Epithelial cell of esophagus (primary cell): ENCODE results near the gene BCL11B.

Source experiments
- DNase-seq: peaks from one replicate; pipeline ENCODE4 v3.0.0; 2010; ENCODE audit warnings: low read depth
- H3K4me3 ChIP-seq: 2 replicates; pipeline ENCODE4 v1.5.1; 2011; ENCODE audit warnings: mild to moderate bottlenecking, low read length, control low read depth
- TF ChIP-seq, protein P1 (sequence below): IDR thresholded peaks from 2 replicates; pipeline ENCODE4 v1.5.1; 2011; ENCODE audit warnings: low read depth, mild to moderate bottlenecking, low read length, control low read depth, inconsistent platforms; ENCODE audit not compliant: insufficient read depth; ENCODE audit errors: missing control alignments

Gene BCL11B

DNA sequence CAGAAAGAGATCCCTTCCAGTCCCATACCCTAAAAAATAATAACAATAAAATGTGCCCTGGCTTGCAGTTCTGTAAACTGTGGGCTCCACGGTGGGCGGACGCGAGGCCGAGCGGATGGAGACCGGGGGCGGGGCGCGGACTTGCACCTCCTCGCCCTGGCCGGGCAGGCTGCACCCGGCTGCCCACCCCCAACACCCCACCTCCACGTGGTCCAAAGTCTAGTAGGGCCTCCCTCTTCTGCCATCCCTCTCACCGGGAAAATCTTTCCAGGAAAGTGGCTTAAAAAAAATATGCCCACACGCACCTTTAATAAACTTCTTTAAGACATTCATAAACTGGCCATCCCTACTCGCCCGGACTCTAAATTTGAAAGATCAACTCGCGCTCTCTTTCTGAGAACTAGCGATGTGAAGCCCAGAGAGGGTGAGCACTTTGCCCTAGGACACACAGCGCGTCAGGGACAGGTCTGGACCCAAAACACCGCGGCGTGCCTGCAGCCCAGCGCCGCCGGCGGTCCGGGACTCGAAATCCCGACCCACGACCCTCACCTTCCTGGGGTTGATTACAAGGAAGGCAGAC, 1.9 kb upstream of the BCL11B start:
- DNase-seq: peak; percentile 45
- TF ChIP-seq, protein P1, sequence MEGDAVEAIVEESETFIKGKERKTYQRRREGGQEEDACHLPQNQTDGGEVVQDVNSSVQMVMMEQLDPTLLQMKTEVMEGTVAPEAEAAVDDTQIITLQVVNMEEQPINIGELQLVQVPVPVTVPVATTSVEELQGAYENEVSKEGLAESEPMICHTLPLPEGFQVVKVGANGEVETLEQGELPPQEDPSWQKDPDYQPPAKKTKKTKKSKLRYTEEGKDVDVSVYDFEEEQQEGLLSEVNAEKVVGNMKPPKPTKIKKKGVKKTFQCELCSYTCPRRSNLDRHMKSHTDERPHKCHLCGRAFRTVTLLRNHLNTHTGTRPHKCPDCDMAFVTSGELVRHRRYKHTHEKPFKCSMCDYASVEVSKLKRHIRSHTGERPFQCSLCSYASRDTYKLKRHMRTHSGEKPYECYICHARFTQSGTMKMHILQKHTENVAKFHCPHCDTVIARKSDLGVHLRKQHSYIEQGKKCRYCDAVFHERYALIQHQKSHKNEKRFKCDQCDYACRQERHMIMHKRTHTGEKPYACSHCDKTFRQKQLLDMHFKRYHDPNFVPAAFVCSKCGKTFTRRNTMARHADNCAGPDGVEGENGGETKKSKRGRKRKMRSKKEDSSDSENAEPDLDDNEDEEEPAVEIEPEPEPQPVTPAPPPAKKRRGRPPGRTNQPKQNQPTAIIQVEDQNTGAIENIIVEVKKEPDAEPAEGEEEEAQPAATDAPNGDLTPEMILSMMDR: no peak
- H3K4me3 ChIP-seq: peak overlapping the region; percentile 71

DNA sequence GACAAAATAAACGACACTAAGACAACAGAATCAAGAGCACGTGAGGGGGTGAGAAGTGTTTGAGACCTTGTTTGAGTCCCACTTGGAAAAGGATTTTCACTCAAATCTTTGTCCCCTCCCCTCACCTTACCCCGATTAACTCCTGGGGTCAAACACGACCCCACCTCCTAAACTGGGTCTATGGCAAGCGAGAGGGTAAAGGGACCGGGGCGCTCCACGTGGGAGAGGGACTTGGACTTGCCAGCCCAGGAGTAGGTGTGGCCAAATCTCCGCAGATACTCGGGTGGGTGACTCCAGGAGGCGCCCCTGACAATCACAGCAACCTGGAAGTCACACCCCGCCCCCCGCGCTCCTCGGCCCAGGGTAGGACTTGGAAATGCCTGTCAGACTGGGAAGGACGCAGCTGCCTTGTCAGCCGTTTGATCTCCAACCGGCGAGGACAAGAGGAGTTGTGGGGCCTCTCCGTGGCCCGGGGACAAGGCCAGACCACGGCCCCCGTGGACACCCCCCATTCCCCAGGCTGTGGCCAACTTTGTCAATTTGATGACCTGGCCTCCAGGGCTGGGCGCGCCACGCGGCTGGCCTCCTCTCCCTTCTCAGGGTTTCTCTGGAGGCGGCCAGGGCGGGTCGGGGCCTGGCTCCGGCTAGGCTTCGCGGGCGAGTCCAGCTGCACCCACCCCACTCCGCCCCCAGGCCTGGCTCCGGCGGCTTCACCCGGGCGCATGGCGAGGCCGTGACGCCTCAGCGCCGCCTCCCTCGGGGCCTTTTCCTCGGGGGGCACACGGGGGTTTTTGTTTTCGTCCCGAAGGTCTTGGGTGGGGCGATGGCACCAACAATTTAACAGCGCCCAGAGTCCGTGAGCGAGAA, 1.1 kb upstream of the BCL11B start:
- DNase-seq: peak; percentile 63
- peak overlapping the region; percentile 71 for H3K4me3 ChIP-seq
- TF ChIP-seq, protein P1: no peak

DNA sequence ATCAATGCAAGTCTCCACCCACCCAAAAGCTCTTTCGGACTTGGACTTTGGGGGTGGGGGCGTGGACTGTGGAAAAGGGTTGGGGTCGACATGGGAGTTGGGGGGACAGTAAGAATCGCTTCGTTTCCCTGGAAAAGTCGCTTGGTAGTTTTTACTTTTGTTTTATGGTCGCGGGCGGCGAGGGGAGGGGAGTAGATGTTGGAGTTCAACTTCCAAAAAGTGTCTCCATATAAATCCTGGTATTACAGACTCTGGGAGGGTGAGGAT, 568 bp upstream of the BCL11B start:
- TF ChIP-seq, protein P1: no peak
- H3K4me3 ChIP-seq: peak overlapping the region; percentile 71
- DNase-seq: no peak

DNA sequence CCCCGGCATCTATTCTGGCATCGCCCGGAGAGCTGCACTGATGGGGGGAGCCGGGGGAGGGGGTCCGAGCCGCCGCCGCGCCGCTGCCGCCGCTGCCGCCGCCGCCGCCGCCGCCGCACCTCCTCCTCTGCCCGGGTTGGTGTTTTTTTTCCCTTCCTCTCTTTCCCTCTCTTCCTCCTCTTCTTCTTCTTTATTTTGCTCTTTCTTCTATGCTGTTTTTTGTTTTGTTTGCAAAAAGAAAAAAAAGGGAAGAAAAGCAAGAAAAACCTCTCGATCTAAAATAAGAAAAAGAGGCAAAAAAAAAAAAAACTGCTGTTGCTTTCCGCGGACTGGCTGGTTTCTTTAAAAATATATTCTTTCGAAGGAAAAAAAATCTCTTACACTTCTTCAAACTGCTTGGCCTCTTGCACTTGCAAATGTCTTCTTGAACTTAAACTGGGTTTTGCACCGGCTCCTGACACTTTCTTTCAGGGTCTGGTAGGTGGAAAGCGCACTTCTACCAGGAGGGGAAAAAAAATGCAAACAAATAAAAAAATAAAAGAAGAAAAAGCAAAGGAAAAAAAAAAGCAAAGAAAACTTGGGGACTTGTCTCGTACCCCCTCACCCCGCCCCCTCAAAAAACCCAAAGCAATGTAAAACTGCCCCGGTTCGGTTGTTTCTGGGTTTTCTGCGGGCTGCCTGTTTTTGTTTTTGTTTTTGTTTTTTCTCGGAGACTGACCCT, 616 bp downstream of the BCL11B start:
- no peak for DNase-seq
- TF ChIP-seq, protein P1: no peak
- peak overlapping the region; percentile 71 for H3K4me3 ChIP-seq

DNA sequence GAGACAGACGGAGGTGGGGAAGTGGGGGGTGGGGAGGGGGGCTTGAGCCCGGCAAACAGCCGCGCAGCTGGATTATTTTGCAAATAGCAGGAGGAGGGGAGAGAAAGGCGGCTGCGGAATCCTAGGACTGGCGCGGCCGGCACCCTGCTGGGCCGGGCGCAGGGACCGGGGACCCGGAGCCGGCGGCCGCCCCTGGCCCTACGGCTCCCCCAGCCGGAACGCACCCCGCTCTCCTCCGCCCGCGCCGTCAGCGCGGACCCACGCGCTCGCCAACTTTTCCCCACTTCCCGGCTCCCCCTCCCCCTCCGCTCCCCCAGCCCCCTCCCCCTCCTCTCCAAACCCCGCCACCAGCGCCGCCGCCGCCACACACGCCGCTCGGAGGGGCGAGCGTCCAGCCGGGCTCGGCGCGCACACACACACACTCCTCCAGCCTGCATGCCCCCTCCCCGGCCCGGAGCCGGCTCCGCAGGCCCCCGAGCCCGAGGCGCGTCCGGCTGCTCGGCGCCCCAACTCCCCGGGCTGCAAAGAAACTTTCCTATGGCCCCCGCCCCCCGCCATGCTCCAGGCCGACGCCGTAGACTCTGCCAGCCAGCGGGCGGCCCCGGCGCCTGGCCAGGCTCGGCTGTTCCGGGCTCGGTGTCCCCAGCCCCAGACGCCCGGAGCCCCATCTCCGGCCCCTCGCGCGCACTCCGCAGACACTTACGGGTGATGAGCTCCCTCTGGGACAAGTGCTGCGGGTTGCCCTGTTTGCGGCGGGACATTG, 1.4 kb downstream of the BCL11B start:
- H3K4me3 ChIP-seq: peak overlapping the region; percentile 71
- DNase-seq: no peak
- TF ChIP-seq, protein P1: no peak

DNA sequence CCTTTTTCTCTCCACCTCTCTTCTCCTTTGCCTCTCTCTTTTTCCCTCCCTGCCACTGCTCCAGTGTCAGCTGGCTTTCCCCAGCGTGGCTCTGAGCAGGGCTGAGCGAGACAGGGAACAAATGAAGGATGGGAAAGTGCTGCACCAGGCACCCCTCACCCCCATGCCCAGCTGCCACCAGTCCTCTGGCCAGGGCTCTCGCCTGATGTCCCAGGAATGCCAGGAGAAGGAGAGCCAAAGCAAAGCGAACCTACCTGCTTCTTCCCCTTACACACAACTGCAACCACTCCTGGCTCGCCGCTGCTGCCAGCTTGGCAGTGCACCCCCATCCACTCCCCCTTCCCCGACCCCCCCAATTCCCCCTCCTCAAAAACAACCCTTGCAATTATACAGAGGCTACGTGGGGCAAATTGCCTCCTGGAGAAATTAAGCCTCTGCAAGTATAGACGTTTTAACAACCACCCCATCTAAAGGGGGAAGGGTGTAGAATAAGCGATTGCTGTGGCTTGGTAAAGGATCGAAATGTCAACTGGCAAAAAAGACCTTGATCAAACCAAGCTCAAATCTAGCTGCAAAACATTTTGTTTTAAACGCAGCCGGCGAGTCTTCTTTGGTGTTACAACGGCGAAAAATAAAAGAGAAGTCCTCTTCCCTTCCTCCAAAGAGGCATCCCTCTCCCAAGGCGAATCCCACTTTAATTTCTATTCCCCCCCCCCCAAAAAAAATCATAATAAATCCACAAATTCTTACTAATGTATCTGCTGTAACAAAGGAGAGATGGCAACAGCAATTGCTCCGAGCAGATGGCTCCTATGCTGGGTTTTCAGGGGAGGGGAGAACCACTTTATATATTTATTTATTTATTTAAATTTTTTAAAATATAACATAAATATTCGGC, 2.9 kb downstream of the BCL11B start:
- DNase-seq: no peak
- H3K4me3 ChIP-seq: peak overlapping the region; percentile 71
- TF ChIP-seq, protein P1: no peak
